ENCODE data around the gene ADGRV1.

ADGRV1 gene

DNA sequence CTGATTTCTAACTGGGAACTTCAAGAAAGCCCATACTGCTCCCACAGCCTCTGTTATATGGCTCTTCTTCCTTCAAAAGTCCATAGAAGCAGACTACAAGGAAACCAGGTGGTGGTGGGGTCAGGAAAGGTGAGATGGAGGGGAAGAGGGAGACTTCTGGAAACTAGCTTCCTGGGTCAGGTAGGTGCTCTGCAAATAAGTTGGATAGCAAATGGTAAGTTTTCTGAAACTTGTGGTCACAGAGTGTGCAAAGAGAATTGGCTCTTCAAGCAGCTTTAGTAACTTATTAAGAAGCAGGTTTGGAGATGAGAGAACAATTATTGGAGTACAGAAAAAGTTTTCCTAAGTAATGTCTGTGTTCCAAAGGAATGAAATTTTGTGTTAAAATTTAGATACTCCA is 316.9 kb downstream of the ADGRV1 start:
- DNase-seq (ENCODE audit: extremely low spot score), result no peak
- no peak for TF ChIP-seq FOXK2 (IDR thresholded peaks at IDR 0.05)
- TF ChIP-seq SP1 (IDR thresholded peaks at IDR 0.05), result no peak
- no peak for TF ChIP-seq LEF1 (IDR thresholded peaks at IDR 0.05; ENCODE audit: borderline replicate concordance)
- TF ChIP-seq TARDBP (IDR thresholded peaks at IDR 0.05), result no peak
- TF ChIP-seq ELF4 (IDR thresholded peaks at IDR 0.05), result no peak
- no peak for TF ChIP-seq HDGF (IDR thresholded peaks at IDR 0.05; ENCODE audit: borderline replicate concordance)
- no peak for TF ChIP-seq SUZ12 (IDR thresholded peaks at IDR 0.05)
- TF ChIP-seq FOXA1 (IDR thresholded peaks at IDR 0.05), result no peak
- no peak for TF ChIP-seq FOXM1 (IDR thresholded peaks at IDR 0.05; ENCODE audit: borderline replicate concordance)
- no peak for TF ChIP-seq CTBP1 (IDR thresholded peaks at IDR 0.05; ENCODE audit: borderline replicate concordance)
- TF ChIP-seq, protein P1, sequence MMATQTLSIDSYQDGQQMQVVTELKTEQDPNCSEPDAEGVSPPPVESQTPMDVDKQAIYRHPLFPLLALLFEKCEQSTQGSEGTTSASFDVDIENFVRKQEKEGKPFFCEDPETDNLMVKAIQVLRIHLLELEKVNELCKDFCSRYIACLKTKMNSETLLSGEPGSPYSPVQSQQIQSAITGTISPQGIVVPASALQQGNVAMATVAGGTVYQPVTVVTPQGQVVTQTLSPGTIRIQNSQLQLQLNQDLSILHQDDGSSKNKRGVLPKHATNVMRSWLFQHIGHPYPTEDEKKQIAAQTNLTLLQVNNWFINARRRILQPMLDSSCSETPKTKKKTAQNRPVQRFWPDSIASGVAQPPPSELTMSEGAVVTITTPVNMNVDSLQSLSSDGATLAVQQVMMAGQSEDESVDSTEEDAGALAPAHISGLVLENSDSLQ (IDR thresholded peaks at IDR 0.05), result no peak
- no peak for TF ChIP-seq BHLHE40 (IDR thresholded peaks at IDR 0.05; ENCODE audit: borderline replicate concordance)
- no peak for TF ChIP-seq NFRKB (IDR thresholded peaks at IDR 0.05)
- no peak for TF ChIP-seq L3MBTL2 (conservative IDR thresholded peaks at IDR 0.05)
- no peak for TF ChIP-seq ZNF384 (IDR thresholded peaks at IDR 0.05)
- TF ChIP-seq ARNT (IDR thresholded peaks at IDR 0.05), result no peak
- ChIA-PET CTCF (interaction anchor here (0.7 to 1.0 kb wide), 2 partner anchors 10 to 401 kb away, joined by 3 to 4 read pairs; no protein-coding TSS in a partner anchor), POLR2A (no interaction called here)

DNA sequence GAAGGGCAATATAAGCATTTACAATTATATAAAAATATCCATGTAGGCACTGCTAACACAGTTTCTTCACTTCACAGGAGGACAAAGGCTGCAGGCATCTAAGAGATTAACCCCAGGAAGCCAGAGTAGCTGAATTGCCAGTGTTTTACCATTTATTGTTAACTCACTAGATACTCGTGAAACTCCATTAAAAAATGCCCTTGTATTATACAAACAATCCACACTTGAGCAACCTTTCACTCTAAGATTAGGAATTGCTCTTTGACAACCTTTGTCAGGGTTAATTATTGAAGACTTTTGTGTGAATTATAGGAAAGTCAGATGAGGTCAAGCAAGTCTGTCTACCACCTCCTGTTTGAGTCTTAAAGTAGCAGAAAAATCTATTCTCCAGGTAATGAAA is 317.8 kb downstream of the ADGRV1 start:
- CTCF ChIA-PET, result no interaction called here
- POLR2A ChIA-PET, result no interaction called here
- DNase-seq (ENCODE audit: extremely low spot score), result no peak
- TF ChIP-seq BHLHE40 (IDR thresholded peaks at IDR 0.05; ENCODE audit: borderline replicate concordance) (no peak), TARDBP (IDR thresholded peaks at IDR 0.05) (no peak), NFRKB (IDR thresholded peaks at IDR 0.05) (no peak), L3MBTL2 (conservative IDR thresholded peaks at IDR 0.05) (no peak), ELF4 (IDR thresholded peaks at IDR 0.05) (no peak), CTBP1 (IDR thresholded peaks at IDR 0.05; ENCODE audit: borderline replicate concordance) (no peak), ZNF384 (IDR thresholded peaks at IDR 0.05) (no peak), FOXK2 (IDR thresholded peaks at IDR 0.05) (no peak), SP1 (IDR thresholded peaks at IDR 0.05) (no peak), FOXM1 (IDR thresholded peaks at IDR 0.05; ENCODE audit: borderline replicate concordance) (no peak), LEF1 (IDR thresholded peaks at IDR 0.05; ENCODE audit: borderline replicate concordance) (no peak), HDGF (IDR thresholded peaks at IDR 0.05; ENCODE audit: borderline replicate concordance) (no peak), SUZ12 (IDR thresholded peaks at IDR 0.05) (no peak), FOXA1 (IDR thresholded peaks at IDR 0.05) (no peak), ARNT (IDR thresholded peaks at IDR 0.05) (no peak)
- TF ChIP-seq, protein P1 (IDR thresholded peaks at IDR 0.05), result no peak

DNA sequence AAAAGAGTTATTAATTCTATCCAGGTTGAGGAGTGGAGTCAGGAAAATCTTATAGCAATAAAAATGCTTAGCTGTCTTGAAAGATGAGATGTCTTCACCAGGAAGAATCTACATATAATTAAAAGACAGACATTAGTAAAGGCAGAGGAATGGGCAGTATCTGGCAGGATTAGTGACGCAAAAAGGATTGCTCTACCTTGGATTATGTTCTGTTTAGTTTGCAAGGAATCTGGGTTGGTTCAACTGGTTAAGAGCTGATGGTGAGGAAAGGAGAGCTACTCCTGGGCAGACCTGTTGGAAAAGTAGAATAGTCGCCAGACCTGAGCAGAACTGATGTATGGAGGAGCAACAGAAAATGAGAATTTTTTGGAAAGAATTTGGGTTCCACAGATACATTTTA is 318.5 kb downstream of the ADGRV1 start:
- TF ChIP-seq ELF4 (IDR thresholded peaks at IDR 0.05) (no peak), FOXK2 (IDR thresholded peaks at IDR 0.05) (no peak), BHLHE40 (IDR thresholded peaks at IDR 0.05; ENCODE audit: borderline replicate concordance) (no peak), ARNT (IDR thresholded peaks at IDR 0.05) (no peak), CTBP1 (IDR thresholded peaks at IDR 0.05; ENCODE audit: borderline replicate concordance) (no peak)
- POLR2A ChIA-PET, result no interaction called here

DNA sequence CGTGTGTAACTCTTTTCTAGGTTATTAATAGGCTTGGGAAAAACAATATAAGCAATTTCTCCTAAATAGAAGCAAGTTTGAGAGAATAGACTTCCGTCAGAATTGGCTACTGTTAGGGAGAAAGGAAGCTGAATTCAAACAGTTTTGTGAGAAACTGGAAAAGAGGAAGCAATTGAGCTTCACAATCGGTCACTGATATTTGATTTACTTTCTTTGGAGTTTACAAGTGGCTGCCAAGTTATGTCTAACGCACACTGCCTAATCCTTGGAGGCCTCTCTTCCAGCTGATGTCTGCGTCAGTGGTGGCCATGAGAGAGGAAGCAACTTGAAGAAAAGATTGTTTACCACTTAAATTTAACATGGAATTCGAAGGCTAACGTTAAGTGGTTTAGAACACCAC is 319.5 kb downstream of the ADGRV1 start:
- TF ChIP-seq FOXA1 (IDR thresholded peaks at IDR 0.05) (no peak), L3MBTL2 (conservative IDR thresholded peaks at IDR 0.05) (no peak), ELF4 (IDR thresholded peaks at IDR 0.05) (no peak), BHLHE40 (IDR thresholded peaks at IDR 0.05; ENCODE audit: borderline replicate concordance) (no peak), FOXM1 (IDR thresholded peaks at IDR 0.05; ENCODE audit: borderline replicate concordance) (no peak), NFRKB (IDR thresholded peaks at IDR 0.05) (no peak)
- ChIA-PET CTCF (no interaction called here), POLR2A (no interaction called here)
- no peak for DNase-seq (ENCODE audit: extremely low spot score)

More for the DNA sequence above, 318.5 kb downstream of the ADGRV1 start:
- CTCF ChIA-PET, result no interaction called here
- DNase-seq (ENCODE audit: extremely low spot score), result no peak

DNA sequence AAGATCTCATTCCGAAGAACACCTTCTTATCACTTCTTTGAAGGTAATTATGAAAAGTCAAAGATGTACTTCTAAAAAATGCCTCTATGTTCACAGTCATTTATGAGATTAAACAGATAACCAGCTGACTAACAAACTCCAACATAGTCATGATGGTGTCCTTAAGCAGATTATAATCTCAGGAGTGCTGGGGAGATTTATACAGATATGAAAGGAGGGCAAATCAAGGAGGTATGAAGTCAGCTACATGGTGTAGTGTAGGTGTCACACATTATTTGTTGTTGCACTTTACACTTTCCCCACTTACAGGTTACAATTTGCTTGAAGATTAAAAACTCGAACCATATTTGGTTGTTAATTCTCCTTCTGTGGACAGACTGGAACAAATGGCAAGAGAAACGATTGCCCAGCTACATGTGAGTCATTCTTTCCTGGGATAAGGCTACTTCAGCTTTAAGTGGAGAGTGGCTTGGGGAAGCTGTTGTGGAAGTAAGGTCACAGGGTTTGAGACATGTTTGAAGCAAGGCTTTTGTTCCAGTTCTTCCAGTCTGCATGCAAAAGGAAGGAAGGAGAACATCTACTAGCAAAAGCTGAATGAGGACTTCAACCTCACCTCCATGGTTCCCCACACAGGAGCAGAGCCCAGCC is 320.1 kb downstream of the ADGRV1 start:
- POLR2A ChIA-PET, result no interaction called here
- TF ChIP-seq SP1 (IDR thresholded peaks at IDR 0.05) (no peak), ARNT (IDR thresholded peaks at IDR 0.05) (no peak), HDGF (IDR thresholded peaks at IDR 0.05; ENCODE audit: borderline replicate concordance) (no peak), LEF1 (IDR thresholded peaks at IDR 0.05; ENCODE audit: borderline replicate concordance) (no peak), SUZ12 (IDR thresholded peaks at IDR 0.05) (no peak), BHLHE40 (IDR thresholded peaks at IDR 0.05; ENCODE audit: borderline replicate concordance) (no peak), NFRKB (IDR thresholded peaks at IDR 0.05) (no peak), ELF4 (IDR thresholded peaks at IDR 0.05) (no peak), FOXA1 (IDR thresholded peaks at IDR 0.05) (no peak), TARDBP (IDR thresholded peaks at IDR 0.05) (no peak), CTBP1 (IDR thresholded peaks at IDR 0.05; ENCODE audit: borderline replicate concordance) (no peak), FOXM1 (IDR thresholded peaks at IDR 0.05; ENCODE audit: borderline replicate concordance) (no peak), L3MBTL2 (conservative IDR thresholded peaks at IDR 0.05) (no peak)
- TF ChIP-seq, protein P1 (IDR thresholded peaks at IDR 0.05), result no peak
- CTCF ChIA-PET, result no interaction called here
- no peak for DNase-seq (ENCODE audit: extremely low spot score)

DNA sequence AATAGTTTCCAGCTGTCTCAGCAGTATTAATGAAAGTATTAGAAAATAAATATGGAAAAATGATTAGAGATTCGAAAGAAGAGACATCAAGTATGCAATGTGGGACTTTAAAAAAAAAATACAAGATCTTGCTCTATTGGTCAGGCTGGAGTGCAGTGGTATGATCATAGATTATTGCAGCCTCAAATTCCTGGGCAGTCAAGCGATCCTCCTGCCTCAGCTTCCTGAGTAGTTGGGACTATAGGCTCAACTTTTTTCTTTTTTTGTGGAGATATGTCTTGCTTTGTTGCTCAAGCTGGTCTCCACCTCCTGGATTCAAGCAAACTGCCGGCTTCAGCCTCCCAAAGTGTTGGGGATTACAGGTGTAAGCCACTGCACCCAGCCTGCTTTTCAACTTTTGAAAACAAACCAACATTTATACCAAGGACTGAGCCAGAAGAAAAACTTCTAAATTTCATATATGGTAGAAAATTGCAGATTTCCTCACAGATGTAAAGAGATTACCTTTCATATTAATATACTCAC is 323.1 kb downstream of the ADGRV1 start:
- TF ChIP-seq HDGF (IDR thresholded peaks at IDR 0.05; ENCODE audit: borderline replicate concordance), result no peak
- DNase-seq (ENCODE audit: extremely low spot score), result no peak
- ChIA-PET POLR2A (no interaction called here), CTCF (no interaction called here)
